ENCODE data around the gene C14orf93. TPM values are rescaled to one million over a fixed set of nuclear protein-coding genes. Genes with fewer than 3 reads are reported as not detected.
A peak's percentile ranks its signal among the peaks of the same experiment; 100 is the strongest.
"Not testable (repeated sequence)": the region's sequence is repeated elsewhere in the genome, so short reads cannot be mapped to it uniquely, and the experiment has no call there.

The C14orf93 gene
- total RNA-seq, 1 experiment from 2014 or later, result 6.9 TPM

DNA sequence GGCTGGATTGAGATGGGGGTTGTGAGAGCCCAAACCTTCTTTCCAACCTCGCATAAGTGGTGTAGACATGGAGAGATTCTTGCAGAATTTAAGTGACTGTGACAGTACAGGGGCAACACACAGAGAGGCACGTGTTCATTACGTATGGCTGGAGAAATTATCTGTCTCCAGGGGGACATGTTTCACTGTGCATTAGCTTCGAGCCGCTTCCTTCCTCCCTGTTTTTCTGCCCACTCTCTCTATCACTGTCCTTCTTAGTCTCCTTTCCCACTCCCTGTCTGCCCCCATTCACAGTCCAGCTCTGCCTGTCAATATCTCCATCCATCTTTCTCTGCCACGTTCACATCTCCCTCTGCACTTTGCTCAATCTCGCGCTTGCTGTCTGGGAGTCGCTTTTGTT, 11.5 kb upstream of the C14orf93 start:
- no peak for DNase-seq (ENCODE audit: low spot score)

DNA sequence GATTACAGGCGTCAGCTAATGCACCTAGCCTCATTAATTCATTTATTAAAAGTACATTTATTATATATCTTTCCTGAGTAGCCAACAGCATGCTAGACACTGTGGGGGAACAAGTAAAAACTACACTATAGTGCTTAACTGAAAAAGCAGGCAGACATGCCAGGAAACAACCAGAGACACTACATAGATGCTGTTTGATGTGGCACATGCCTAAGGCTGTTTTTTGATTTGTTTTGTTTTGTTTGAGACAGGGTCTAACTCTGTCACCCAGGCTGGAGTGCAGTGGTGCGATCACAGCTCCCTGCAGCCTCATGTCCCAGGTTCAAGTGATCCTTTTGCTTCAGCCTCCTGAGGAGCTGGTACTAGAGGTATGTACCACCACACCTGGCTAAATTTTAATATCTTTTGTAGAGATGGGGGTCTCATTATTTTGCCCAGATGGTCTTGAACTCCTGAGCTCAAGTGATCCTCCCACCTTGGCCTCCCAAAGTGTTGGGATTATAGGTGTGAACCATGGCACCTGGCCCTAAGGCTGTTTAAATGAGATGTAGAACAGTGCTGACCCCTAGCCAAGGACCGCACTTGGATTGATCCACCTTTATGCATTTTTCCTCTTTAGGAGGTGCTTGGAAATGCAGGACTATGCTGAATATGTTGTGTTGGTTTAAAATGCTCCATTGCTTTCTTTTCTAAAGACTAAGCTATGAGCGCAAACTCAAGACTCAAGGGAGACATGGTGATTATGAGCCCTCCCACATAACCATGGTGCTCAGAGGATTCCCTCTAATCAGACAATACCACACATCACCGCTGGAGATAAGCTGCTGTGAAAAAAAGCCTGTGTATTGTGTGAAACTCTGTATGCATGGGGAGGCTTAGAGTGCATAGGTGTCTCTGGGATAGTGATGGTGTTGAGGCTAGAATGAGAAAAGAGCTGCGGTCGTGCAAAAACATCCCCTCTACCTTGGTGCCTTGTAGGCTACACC, 10.5 kb upstream of the C14orf93 start:
- no peak for DNase-seq (ENCODE audit: low spot score)

DNA sequence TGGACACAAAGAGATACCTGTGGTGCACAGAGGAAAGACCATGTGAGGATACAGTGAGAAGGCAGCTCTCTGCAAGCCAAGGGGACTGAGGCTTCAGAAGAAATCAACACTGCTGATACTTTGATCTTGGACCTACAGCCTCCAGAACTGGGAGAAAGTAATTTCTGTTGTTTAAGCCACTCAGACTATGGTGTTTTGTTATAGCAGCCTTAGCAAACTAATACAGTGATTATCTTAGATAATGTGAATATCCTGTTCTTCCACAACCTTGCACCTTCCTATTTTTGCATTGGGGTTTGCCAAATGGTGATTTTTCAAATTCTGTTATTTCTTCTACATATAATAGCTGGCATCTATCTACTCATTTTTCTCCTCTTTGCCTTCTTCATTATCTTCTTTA, 8.2 kb upstream of the C14orf93 start:
- DNase-seq (ENCODE audit: low spot score), result no peak

DNA sequence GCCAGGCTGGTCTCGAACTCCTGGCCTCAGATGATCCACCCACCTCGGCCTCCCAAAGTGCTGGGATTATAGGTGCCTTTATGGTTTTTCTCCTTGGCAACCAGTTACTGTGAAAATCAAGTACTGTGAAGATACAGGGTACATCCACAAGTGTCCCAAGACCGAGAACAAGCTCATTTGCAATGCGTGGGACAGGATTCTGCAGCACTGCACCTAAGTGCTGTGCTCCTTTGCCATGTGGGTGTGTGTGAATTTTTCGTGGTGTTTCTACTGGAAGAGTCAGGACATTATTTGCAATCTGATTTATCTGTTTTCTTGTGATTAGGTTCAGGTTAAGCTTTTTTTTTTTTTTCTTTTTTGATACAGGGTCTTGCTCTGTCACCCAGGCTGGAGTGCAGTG, 7.1 kb upstream of the C14orf93 start:
- DNase-seq (ENCODE audit: low spot score), result no peak

DNA sequence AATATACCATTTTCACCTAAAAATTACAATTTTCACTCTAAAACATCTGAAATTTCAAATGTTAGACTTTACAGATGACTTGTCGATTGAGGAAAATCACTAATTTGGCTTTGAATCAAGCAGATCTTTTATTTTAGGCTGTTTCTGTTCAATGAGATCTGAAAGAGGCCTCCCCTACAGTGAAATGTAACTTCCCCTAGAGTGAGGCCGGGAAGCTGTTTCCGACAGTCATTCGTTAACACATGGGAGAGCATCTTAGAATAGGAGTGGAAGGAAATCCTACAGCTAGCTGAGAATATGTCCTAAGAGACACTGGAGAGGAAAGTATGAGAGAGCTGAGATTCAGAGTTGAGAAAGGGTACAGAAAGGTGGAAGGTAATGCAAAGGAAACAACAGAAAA, 5.7 kb upstream of the C14orf93 start:
- no peak for DNase-seq (ENCODE audit: low spot score)

DNA sequence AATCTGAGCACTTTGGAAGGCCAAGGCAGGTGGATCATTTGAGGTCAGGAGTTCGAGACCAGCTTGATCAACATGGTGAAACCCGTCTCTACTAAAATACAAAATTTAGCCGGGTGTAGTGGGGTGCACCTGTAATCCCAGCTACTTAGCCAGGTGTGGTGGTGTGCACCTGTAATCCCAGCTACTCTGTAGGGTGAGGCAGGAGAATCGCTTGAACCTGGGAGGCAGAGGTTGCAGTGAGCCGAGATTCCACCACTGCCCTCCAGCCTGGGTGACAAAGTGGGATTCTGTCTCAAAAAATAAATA, 3.8 kb upstream of the C14orf93 start:
- DNase-seq (ENCODE audit: low spot score), result not testable (repeated sequence)

DNA sequence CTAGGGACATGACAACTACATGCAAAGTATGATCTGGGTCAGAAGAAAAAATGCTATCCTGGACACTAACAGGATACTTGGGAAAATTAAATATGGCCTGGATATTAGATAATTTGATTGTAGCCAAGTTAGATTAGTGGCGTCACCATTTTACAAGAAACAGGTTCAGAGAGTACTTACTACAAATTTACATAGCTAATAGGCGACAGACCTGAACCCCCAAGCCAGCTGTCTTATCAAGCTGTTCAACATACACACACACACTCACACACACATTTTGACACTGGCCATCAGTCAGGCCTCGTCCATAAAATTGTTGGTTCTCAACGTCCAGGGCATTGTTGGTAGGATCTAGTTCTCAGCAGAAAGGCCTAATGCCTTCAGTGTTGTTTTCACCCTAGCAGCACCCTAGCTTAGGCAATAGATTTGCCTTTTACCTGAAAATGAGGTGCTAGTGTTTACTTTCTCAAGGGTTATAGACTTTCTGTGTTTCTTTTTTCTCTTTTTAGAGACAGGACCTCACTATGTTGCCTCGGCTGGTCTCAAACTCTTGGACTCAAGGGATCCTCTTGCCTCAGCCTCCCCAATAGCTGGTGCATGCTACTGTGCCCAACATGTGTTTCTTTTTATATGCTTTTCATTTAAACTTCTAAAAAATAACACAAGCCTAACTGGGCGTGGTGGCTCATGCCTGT, 3.3 kb upstream of the C14orf93 start:
- DNase-seq (ENCODE audit: low spot score), result no peak

DNA sequence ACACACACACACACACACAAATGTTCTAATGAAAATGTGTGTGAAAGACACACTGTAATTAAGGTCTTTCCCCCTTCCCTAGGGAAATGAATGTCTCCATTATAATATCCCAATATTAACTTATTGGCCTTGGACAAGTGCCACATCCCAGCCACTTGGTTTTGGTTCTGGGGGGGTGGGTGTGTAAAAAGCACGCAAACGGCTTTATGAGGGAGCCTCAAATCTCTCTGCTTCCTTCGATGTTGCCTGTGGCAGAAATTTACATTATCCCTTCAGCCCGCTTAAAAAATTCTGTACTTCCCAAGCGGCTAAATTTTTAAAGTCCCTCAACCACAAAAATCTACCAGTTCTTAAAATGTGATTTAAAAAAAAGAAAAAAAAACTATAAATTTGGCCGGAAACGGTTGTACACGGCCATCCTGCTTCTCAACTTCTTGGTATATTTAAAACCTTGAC, 432 bp downstream of the C14orf93 start:
- no peak for DNase-seq (ENCODE audit: low spot score)

DNA sequence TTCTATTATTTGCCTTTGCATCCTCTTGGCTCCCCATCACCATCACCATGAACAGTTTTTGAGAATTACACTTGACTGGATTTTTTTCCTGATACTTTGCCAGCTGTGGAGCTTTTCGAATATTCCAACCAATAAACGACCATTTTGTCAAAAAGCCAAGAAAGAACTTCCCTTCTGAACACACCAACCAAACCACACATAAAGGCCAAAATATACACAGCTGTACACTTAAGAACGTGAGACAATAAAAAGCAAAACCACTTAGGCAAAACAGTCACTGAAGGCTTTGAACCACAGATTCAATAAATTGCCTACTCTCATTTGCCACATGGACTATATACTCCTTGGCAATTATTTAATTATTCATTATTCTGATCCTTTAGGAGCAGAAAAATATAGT, 1.1 kb downstream of the C14orf93 start:
- DNase-seq (ENCODE audit: low spot score), result peak; percentile 27

DNA sequence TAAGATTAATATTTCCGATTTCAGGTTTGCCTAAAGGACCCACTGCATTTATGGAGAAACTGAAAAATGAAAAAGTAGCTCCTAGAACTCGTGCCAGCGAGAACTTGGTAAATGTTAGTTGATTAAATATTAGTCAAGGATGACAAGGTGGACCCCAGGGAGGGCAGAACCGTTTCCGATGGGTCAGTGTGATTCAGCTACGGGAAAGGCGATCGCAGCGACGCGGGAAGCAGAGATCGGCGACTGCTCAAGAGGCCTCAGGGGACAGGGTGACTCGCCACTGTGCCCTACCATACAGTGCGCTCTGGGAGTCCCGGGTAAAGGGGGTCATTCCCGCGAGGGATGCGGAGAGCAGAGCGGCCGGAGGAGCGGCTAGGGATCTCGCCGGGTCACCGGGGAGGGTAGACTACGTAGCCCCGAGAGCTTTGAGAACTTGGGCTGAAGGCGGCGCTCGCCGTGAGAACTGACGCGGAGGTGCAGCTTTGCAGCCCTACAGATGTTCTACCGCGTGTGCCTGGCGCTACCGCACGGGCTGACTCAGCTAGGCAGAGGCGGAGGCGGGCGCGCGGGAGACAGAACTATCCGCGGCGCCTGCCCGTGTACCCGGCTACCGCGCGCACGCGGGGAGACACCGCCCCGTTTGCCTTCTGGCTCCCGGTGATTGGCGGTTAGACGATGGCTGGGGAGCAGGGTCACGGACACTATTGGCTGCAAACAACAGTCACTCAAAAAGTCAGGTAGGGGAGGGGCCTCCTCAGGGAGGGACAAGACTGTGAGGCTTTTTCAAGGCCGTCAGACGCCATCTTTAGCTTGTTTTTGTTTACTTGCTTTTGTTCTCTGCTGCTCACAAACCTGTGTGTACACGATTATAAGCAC, 3.2 kb downstream of the C14orf93 start:
- DNase-seq (ENCODE audit: low spot score), result peak; percentile 98

DNA sequence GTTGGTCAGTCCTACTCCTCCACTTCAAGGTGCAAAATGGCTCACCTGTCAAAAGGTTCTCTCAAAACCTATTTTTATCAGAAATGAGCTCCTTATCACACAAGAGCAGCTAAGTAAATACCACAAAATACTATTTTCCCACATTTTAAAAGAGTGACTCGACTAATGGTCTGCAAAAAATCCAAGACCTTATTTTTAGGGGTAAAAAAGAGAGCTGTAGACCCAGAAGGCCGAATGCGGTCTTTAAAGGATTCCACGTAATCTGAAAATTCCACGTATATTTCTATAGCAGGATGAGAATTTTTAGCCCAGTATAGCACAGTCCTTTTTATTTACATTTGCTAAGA, 3.8 kb downstream of the C14orf93 start:
- no peak for DNase-seq (ENCODE audit: low spot score)

DNA sequence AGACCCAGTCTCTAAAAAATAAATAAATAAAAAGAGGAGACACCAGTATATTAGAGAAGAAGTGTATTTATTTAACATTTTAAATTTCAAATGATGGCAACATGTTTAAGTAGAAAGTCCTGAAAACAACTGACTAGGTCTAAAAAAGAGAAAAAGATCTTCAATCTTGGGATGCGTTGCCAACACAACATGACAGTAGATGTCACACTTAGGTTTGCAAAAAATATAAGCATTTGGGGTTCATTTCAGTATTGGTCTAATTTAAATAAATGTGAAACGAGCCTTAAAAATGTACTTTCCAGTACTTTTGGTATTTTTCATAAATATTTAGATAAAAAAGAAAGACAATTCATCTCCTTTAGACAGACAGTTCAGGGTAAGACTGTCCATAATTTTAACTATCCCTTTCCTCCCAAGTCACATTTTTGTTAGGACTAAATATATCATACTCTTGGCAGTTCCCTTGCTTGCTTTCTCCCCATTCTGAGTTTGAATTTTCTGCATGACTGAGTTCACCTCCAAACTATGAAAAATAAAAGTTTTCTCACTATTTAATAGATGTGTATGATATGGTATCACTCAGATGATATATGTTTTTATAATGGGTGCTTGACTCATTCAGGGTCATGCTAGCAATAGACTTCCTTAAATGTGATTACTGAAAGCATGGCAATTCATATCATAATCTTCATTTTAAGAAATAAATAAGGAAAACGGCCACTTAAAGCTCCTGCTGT, 4.3 kb downstream of the C14orf93 start:
- no peak for DNase-seq (ENCODE audit: low spot score)

DNA sequence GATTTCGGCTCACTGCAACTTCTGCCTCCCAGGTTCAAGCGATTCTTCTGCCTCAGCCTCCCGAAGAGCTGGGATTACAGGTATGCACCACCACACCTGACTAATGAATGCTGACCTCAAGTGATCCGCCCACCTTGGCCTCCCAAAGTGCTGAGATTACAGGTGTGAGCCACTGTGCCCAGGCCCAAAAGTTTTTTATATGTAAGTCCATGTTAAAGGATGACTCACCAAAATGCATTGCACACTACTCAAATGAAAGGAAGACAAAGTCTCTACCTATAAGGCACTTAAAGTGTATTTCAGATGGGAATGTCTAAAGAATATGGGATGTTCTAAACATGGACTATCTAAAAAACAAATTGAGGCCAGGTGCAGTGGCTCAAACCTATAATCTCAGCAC, 5.7 kb downstream of the C14orf93 start:
- DNase-seq (ENCODE audit: low spot score), result not testable (repeated sequence)

DNA sequence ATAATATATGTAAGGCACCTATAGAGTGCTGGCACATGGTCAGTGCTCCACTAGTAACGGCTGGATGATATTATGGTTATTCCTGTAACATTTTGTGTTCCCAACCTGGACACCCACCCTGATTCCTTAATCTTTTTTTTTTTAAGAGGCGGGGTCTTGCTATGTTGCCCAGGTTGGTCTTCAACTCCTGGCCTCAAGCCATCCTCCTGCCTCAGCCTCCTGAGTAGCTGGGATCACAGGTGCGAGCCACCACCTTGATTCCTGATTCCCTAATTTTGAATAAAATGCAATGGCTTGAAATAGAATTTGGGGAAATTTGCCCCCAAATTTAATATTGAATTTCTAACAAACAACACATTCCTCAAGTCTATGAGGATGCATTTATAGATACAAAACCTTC, 7.4 kb downstream of the C14orf93 start:
- DNase-seq (ENCODE audit: low spot score), result no peak

DNA sequence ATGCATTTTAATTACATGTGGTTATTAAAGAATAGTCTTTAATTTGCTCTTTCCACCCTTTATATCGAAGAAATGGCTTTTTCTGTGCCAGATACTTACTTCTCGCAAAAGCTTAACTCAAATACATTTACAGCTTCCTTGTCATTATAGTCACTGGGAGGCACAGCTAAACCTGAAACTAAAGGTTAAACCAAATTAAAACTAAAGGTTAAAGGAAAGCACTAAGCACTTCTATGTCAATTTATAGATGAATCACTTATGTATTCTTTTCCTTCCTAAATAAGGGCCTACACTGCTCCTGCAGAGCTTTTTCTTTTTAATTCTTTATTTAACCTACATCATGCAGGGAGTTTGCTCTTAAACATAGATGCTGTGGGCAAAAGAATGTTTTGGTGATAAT, 9.1 kb downstream of the C14orf93 start:
- no peak for DNase-seq (ENCODE audit: low spot score)

DNA sequence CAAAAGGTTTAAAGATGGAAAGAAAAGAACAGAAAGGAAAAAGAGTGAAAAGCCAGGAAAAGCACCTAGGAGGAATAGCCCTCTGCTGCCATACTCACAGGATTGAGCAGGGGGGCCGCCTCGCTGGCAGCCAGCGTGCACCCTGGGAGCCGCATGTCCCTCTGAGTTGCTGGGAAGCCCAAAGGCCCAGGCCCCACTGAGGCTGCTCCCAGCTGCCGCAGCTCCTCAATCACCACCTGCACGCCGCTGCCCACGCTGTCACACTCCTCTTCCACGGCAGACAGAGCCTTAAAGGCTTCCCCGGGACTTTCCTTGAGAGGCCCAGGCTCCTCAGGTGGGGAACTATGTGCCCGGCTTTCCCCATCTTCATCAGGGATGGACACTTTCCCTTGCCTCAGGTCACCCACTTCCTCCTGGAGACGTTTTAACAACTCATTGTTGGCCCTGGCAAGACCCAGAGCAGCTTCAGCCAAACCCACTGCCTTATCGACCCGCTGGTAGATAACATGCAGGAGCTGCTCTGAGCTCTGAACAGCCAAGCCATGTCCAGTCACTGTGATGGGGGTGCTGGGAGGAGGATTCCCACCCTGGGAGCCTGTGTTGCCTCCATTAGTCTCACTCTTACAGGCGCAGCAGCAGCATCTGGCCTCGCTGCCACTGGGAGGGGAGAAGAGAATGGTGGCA, 11.5 kb downstream of the C14orf93 start:
- DNase-seq (ENCODE audit: low spot score), result no peak

DNA sequence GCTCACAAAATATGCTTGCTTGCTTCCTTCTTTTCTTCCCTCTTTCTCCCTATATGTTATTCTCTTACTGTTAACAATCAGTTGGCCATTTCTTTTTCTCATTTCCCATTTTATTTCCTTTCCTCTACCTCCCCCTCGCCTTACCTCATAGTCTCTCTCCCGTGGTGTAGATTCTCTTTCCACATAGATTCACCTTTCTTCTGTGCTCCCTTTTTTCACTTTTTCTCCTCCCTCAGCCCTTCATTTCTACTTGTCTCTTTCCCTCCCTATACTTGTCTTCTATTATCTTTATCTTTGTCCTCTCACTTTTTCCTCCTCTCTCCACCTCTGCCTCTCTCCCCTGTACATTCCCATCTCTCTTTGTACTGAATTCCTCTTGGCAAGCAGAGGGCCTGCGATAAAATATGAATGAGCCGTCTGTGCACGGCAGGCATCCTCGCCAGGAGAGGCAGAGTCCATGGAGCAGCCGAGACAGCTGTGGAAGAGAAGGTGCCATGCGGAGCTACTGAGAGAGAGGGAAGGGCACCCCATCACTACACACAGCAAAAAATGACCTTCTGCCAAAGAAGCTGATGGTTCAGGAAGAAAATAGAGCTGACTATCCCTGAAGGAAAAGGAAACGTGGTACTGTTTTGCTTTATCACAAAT, 12.1 kb downstream of the C14orf93 start:
- no peak for DNase-seq (ENCODE audit: low spot score)

DNA sequence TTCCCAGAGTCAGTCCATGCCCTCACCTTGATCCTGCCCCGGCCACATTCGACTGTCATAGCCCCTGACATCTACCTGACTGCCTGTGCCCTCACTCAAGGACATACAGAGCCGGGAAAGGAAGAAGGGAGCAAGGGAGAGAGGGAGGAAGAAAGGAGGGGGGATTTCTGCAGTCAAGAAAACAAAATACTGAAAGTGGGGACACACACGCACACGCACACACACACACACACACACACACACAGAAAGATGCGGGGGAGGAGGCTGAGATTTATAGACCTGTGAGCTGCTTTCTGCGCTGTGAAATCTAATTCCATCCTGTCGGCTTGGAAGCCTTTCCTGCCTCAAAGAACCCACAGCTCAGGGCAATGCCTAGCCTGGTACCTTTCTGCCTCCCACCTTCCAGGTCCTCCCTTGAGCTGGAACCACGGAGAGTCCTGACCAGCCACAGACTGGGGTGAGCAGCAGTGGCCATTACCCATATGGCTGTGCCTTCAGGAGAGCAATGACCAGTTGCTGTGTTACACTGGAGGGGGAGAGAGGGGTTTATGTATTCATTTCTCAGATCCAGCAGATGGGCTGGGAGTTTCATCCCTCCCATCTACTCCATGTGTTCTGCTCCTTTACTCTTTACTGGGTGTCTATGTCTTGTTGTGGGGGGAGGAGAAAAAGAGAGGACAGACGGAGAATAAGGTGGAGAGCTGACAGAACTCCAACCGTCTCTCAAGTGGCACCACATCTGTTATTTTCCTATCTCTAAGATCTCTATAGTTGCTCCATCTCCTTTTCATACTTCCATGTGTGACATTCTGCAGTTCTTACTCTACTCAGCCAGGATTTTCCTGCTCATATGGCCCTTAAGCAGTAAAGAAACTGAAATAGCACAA, 12.9 kb downstream of the C14orf93 start:
- DNase-seq (ENCODE audit: low spot score), result no peak

DNA sequence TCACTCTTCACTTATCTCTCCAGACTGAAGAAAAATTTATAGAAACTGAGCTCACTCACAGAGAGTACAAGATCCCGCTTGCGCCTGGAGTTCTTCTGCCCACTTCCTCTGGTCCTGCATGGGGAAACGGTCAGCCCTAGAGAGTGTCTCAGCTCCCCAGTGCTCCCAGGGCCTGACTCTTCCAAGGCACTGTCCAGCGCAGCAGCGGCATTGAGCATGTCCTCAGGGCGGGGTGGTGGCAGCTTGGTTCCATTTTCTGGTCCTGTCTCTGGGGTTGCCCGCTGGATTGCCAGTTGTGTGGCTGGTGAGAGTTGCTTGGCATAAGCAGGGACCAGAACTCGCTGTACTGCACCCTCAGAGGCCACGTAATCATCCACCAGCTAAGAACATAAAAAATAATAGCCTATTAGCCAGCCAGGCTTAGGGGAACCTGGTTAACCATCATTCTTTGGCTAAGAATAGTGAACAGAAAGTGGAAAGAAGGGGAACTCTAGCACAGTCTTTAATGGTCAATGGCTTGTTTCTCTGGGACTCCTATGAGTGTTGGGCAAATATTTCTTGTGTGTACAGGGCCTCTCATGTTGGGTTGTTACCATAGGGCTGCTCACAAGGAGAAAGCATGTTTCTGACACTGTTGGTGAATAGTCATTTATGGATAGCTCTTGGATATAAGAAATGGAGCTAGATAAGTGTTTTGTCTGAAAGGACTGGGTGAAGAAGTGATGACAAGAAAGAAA, 13.9 kb downstream of the C14orf93 start:
- DNase-seq (ENCODE audit: low spot score), result no peak

All from H4 (cell line).